HG03354 (cell line): Measurements from ENCODE around the gene SLC12A3.

Experiments used
- ATAC-seq: cut with Tn5 transposase; IDR thresholded peaks from one replicate; pipeline ENCODE4 v1.9.1; 2021; ENCODE audit warnings: mild to moderate bottlenecking; ENCODE audit not compliant: unreplicated experiment, poor library complexity, severe bottlenecking

Gene SLC12A3

DNA sequence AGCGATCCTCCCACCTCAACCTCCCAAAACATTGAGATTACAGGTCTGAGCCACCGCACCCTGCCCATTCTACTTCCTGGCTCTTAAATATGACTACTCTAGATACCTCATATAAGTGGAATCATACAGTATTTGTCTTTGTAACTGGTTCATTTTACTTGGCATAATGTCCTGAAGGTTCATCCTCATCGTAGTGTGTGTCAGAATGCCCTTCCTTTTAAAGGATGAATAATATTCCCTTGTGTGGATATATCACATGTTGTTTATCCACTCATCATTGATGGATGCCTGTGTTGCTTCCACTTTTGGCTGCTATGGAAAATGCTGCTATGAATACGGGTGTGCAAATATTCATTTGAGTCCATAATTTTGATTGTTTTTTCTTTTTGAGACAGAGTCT is 91.1 kb downstream of the SLC12A3 start:
- no peak for ATAC-seq

DNA sequence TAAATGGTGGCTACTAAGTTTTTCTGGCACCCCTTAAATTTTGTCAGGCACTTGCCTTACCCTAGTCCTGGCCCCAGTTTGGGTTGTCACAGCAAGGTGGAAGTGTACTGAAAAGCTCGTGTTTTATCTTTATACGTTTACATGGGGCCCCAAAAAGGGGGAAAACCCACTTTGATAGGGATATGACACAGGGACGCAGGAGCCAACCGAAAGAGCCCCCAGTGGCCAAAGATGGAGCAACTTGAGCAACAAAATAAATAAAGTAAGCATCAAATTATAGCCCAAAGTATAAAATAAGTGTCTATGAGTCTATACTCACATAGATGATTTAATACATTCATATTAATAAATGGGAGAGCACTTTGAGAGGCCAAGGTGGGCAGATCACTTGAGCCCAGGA is 91.7 kb downstream of the SLC12A3 start:
- no peak for ATAC-seq

DNA sequence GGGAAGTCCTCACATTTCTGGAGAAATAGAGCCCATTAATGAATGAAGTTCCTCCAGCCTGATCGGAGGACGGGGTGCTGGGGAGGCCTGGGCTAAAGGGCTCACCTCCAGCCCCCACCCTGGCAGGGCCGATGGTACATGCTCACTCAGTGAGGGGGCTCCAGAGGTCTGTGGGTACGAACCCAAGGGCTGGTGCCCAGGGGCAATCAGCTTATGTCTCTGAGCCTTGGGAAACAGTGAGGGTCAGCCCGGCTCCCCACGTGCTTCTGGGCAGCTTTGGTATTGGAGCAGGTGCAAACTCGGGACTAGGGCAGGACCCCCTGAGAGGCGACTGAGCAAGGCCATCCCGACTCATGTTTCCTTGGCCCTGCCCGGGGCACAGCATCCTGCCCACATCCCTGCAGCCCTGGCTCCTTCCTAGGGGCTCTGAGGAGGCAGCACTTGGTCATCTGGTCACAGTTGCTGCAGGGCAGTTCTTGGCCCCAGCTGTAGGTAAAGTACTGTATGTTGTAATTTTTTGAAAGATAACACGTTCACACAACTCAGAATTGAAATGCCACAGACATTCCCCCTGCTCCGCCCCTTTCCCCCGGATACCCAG is 95.8 kb downstream of the SLC12A3 start:
- no peak for ATAC-seq

DNA sequence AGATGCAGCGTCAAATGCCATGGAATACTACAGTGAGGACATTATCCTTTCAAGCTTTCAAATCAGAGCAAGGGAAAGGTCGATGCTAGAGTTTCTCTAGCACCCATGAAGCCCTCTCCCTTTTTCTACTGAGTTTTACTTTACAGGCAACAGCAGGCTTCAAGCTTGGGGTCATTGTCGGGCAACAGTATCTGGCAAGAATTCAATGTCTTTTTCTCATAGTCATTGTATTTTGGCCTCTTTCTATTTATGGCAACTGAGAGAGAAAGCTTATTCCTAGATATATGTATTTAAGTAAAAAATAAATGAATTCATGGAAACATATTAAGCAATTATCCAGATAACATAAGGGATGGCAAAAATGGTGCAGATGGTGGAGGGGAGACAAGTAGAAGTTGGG is 96.4 kb downstream of the SLC12A3 start:
- ATAC-seq, result no peak

DNA sequence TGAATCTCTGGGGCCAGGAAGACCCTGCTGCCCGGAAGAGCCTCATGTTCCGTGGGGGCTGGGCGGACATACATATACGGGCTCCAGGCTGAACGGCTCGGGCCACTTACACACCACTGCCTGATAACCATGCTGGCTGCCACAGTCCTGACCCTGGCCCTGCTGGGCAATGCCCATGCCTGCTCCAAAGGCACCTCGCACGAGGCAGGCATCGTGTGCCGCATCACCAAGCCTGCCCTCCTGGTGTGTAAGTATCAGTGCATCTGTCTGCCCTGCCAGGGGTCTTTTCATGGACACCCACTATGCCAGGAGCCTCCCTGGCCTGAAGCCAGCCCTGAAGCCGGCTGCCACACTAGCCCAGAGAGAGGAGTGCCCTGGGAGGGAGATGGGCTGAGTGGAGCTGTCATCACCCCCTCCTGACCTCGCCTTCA is 96.9 kb downstream of the SLC12A3 start, which contains the start of gene CETP:
Gene CETP (plus strand): TSS at position 100 of the 431 bp plus-strand sequence. CDS start 30 bp downstream, at position 130.
- ATAC-seq, result no peak

DNA sequence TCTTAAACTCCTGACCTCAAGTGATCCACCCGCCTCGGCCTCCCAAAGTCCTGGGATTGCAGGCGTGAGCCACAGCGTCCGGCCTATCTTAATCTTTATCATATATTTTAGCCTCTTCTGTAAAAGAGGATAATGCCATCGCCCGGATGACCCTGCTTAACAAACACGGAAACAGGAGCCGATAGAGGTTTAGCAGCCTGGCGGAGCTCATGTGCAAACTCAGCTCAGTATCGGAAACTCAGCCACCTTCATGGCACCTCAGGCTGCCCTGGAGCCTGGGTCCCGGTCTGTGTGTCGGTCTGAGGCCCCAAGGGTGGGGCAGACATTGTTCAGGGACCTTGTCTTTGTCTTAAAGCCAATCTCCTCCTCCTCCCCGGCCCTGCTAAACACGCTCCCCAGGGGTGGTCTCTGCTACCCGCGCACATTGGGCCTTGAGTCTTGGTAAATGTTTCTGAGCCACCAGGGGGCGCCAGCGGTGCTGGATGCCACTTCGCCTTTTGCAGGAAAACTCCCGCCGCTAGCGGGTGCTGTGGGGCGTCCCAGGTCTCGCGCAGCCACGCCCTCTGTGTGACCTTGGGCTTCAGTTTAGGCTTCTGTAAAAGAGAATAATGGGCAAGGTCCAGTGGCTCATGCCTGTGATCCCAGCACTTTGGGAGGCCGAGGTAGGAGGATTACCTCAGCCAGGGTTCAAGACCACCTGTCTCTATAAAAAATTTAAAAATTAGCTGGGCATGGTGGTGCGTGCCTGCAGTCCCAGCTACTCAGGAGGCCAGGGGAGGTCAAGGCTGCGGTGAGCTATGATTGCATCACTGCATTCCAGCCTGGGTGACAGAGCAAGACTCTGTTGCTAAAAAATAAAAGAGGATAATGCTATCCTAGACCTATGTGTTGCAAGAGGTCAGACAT is 99.5 kb downstream of the SLC12A3 start:
- ATAC-seq, result peak; percentile 78
